GM12878 (cell line): ENCODE data around the gene KCNQ1.

Source experiments
- BRCA1 ChIP-seq: IDR thresholded peaks from 2 replicates; pipeline ENCODE4 v1.6.1; 2011; ENCODE audit warnings: low read depth, low read length, improper control_type of control experiment
- GABPA ChIP-seq: IDR thresholded peaks from 2 replicates; pipeline ENCODE4 v1.6.1; 2014; ENCODE audit warnings: antibody characterized with exemption, low read depth, mild to moderate bottlenecking, inconsistent platforms
- NFYB ChIP-seq: IDR thresholded peaks from 2 replicates; pipeline ENCODE4 v1.6.1; 2011; ENCODE audit warnings: low read depth, mild to moderate bottlenecking, low read length, improper control_type of control experiment, moderate library complexity; ENCODE audit not compliant: insufficient read depth
- POLR2A ChIP-seq: IDR thresholded peaks from 2 replicates; pipeline ENCODE4 v1.6.1; 2011; ENCODE audit warnings: low read depth, mild to moderate bottlenecking, low read length
- SIN3A ChIP-seq: IDR thresholded peaks from 2 replicates; pipeline ENCODE4 v1.6.1; 2012; ENCODE audit warnings: low read depth, low read length, improper control_type of control experiment
- TF ChIP-seq, protein P1 (sequence below), 3 experiments: IDR thresholded peaks in 2 of 3; conservative IDR thresholded peaks in 1 of 3; 2 replicates each; pipeline ENCODE4 v1.5.1; 2011; ENCODE audit warnings: low read depth in 3 of 3, low read length in 3 of 3, mild to moderate bottlenecking in 3 of 3, control low read depth in 2 of 3, moderate library complexity in 2 of 3, inconsistent platforms in 1 of 3, mixed read lengths in 1 of 3; ENCODE audit not compliant: control insufficient read depth in 2 of 3, insufficient read depth in 1 of 3; ENCODE audit errors: extremely low read depth in 1 of 3

- TF ChIP-seq GABPA (no peak), NFYB (no peak), POLR2A (no peak), BRCA1 (no peak), SIN3A (no peak)
- TF ChIP-seq, protein P1, sequence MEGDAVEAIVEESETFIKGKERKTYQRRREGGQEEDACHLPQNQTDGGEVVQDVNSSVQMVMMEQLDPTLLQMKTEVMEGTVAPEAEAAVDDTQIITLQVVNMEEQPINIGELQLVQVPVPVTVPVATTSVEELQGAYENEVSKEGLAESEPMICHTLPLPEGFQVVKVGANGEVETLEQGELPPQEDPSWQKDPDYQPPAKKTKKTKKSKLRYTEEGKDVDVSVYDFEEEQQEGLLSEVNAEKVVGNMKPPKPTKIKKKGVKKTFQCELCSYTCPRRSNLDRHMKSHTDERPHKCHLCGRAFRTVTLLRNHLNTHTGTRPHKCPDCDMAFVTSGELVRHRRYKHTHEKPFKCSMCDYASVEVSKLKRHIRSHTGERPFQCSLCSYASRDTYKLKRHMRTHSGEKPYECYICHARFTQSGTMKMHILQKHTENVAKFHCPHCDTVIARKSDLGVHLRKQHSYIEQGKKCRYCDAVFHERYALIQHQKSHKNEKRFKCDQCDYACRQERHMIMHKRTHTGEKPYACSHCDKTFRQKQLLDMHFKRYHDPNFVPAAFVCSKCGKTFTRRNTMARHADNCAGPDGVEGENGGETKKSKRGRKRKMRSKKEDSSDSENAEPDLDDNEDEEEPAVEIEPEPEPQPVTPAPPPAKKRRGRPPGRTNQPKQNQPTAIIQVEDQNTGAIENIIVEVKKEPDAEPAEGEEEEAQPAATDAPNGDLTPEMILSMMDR (IDR thresholded peaks at IDR 0.05 in 2 of 3, conservative IDR thresholded peaks at IDR 0.05 in 1 of 3; ENCODE audit: control insufficient read depth in 2 of 3, extremely low read depth in 1 of 3, insufficient read depth in 1 of 3, low read depth in 3 of 3, low read length in 3 of 3) = no peak
Observed at GRCh38 chr11:2580061-2580421, 135.2 kb downstream of the KCNQ1 start.
